Measurements from ENCODE around the gene ESR2. TPM values are rescaled to one million over a fixed set of nuclear protein-coding genes. Genes with fewer than 3 reads are reported as not detected.

ESR2 gene
- total RNA-seq, 1 experiment from 2014 or later = 0.47 TPM

DNA sequence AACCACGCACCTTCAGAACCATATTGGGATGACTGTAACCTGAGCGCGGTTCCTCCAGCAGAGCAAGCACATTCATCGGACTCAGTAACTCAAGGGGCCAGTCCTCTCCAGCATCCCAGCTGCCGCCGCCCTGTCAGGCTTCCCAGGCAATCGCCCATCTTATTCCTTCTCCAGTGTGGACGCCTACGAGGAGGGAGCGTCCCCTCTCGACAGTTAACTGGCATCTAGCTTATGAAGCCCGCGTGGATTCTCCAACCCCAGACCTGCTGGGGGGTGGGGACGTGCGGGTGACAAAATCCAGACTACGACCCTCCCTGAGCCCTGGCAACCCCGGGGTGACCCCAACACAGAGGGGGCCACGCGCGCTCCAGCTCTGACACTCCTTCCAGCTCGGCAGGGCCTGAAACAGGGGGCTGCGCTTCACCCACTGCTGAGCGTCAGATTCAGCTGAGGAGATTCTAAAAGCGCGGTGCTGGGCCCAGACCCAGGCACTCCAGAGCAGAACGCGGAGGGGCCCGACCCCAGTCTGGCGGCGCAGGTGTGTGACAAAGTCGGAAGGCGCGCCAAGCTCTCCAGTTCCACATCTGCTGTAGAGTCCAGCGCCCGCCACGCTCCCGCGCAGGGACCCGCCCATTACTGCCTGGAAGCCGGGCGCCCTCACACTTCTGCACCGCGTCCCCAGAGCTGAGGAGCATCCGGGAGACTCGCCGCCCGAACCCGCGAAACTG is 43.9 kb upstream of the ESR2 start:
- CTCF ChIA-PET = interaction anchor here (0.5 to 1.2 kb wide), 5 partner anchors 34 to 180 kb away, joined by 3 to 5 read pairs (median 4); no protein-coding TSS in a partner anchor
- Mint-ChIP-seq H3K36me3 (ENCODE audit: insufficient read depth, unreplicated experiment) (no peaks in the 10 kb centered on the region), H3K27me3 (ENCODE audit: insufficient read depth, unreplicated experiment) (no peaks in the 10 kb centered on the region), H3K9me3 (ENCODE audit: unreplicated experiment) (peaks cover 10% of the 10 kb centered on the region), H3K4me1 (ENCODE audit: insufficient read depth, unreplicated experiment) (peaks cover 6% of the 10 kb centered on the region), H3K27ac (ENCODE audit: low read depth, unreplicated experiment) (peak overlapping the region; percentile 83), H3K4me3 (ENCODE audit: unreplicated experiment) (peak overlapping the region; percentile 94)
- peak; percentile 73 for DNase-seq (ENCODE audit: unreplicated experiment)
- intact Hi-C loops (cut with micrococcal nuclease) = no loop called here
- POLR2A ChIA-PET = interaction anchor here (0.6 to 3.0 kb wide), 17 partner anchors 12 to 657 kb away, joined by 3 to 43 read pairs (median 3); partner anchors contain the start of genes MTHFD1, ZBTB1 and ZBTB25
- TF ChIP-seq, protein P1, sequence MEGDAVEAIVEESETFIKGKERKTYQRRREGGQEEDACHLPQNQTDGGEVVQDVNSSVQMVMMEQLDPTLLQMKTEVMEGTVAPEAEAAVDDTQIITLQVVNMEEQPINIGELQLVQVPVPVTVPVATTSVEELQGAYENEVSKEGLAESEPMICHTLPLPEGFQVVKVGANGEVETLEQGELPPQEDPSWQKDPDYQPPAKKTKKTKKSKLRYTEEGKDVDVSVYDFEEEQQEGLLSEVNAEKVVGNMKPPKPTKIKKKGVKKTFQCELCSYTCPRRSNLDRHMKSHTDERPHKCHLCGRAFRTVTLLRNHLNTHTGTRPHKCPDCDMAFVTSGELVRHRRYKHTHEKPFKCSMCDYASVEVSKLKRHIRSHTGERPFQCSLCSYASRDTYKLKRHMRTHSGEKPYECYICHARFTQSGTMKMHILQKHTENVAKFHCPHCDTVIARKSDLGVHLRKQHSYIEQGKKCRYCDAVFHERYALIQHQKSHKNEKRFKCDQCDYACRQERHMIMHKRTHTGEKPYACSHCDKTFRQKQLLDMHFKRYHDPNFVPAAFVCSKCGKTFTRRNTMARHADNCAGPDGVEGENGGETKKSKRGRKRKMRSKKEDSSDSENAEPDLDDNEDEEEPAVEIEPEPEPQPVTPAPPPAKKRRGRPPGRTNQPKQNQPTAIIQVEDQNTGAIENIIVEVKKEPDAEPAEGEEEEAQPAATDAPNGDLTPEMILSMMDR (IDR thresholded peaks at IDR 0.05; ENCODE audit: unreplicated experiment) = no peak
- BruUV-seq (replicated peaks) = no TSS peak

GRCh38 chr14:64329149-64329548 is 35.0 kb upstream of the ESR2 start:
- Mint-ChIP-seq H3K9me3 (ENCODE audit: unreplicated experiment) (no peaks in the 10 kb centered on the region), H3K27ac (ENCODE audit: low read depth, unreplicated experiment) (no peak overlapping the region), H3K36me3 (ENCODE audit: insufficient read depth, unreplicated experiment) (no peaks in the 10 kb centered on the region), H3K27me3 (ENCODE audit: insufficient read depth, unreplicated experiment) (no peaks in the 10 kb centered on the region), H3K4me3 (ENCODE audit: unreplicated experiment) (no peak overlapping the region), H3K4me1 (ENCODE audit: insufficient read depth, unreplicated experiment) (peaks cover 6% of the 10 kb centered on the region)
- no TSS peak for BruUV-seq (replicated peaks)
- POLR2A ChIA-PET = interaction anchor here (0.6 kb wide), 1 partner anchor 61 kb away, joined by 3 read pairs; no protein-coding TSS in a partner anchor
- DNase-seq (ENCODE audit: unreplicated experiment) = no peak
- CTCF ChIA-PET = no interaction called here
- TF ChIP-seq, protein P1 (IDR thresholded peaks at IDR 0.05; ENCODE audit: unreplicated experiment) = no peak
- intact Hi-C loops (cut with micrococcal nuclease) = no loop called here

GRCh38 chr14:64326502-64326901 is 32.3 kb upstream of the ESR2 start:
- no TSS peak for BruUV-seq (replicated peaks)
- Mint-ChIP-seq H3K27ac (ENCODE audit: low read depth, unreplicated experiment) (no peak overlapping the region), H3K4me1 (ENCODE audit: insufficient read depth, unreplicated experiment) (peaks cover 6% of the 10 kb centered on the region), H3K36me3 (ENCODE audit: insufficient read depth, unreplicated experiment) (no peaks in the 10 kb centered on the region), H3K27me3 (ENCODE audit: insufficient read depth, unreplicated experiment) (no peaks in the 10 kb centered on the region), H3K9me3 (ENCODE audit: unreplicated experiment) (no peaks in the 10 kb centered on the region), H3K4me3 (ENCODE audit: unreplicated experiment) (no peak overlapping the region)
- intact Hi-C loops (cut with micrococcal nuclease) = no loop called here
- CTCF ChIA-PET = no interaction called here
- TF ChIP-seq, protein P1 (IDR thresholded peaks at IDR 0.05; ENCODE audit: unreplicated experiment) = no peak
- DNase-seq (ENCODE audit: unreplicated experiment) = peak; percentile 18
- POLR2A ChIA-PET = interaction anchor here (0.6 to 1.5 kb wide), 2 partner anchors 11 to 13 kb away, joined by 3 to 5 read pairs; no protein-coding TSS in a partner anchor

- Mint-ChIP-seq H3K36me3 (ENCODE audit: insufficient read depth, unreplicated experiment) (no peaks in the 10 kb centered on the region), H3K4me1 (ENCODE audit: insufficient read depth, unreplicated experiment) (peaks cover 6% of the 10 kb centered on the region), H3K4me3 (ENCODE audit: unreplicated experiment) (no peak overlapping the region), H3K27ac (ENCODE audit: low read depth, unreplicated experiment) (no peak overlapping the region), H3K27me3 (ENCODE audit: insufficient read depth, unreplicated experiment) (no peaks in the 10 kb centered on the region), H3K9me3 (ENCODE audit: unreplicated experiment) (no peaks in the 10 kb centered on the region)
- DNase-seq (ENCODE audit: unreplicated experiment) = peak; percentile 27
- intact Hi-C loops (cut with micrococcal nuclease) = no loop called here
- CTCF ChIA-PET = no interaction called here
- no TSS peak for BruUV-seq (replicated peaks)
- POLR2A ChIA-PET = interaction anchor here (0.7 to 1.5 kb wide), 4 partner anchors 9 to 248 kb away, joined by 3 to 5 read pairs (median 4); no protein-coding TSS in a partner anchor
- TF ChIP-seq, protein P1 (IDR thresholded peaks at IDR 0.05; ENCODE audit: unreplicated experiment) = no peak
Observed at GRCh38 chr14:64324895-64325294, 30.7 kb upstream of the ESR2 start.
